NOMO-1 treated with DMSO at 0.1 percent for 48 hours (cell line): ENCODE measurements around the gene GNGT1.
A peak's percentile ranks its signal among the peaks of the same experiment; 100 is the strongest.

Experiments used
- DNase-seq: peaks from one replicate; lab custom pipeline; 2025; ENCODE audit not compliant: unreplicated experiment; lab: John Stamatoyannopoulos, UW

The GNGT1 gene

GRCh38 chr7:93906267-93906666, at the start of gene GNGT1:
GNGT1 (plus strand) TSS chr7:93906567; CDS start chr7:93906747, 180 bp downstream.
- no peak for DNase-seq

GRCh38 chr7:93858857-93859256, 47.5 kb upstream of the GNGT1 start:
- no peak for DNase-seq

DNA sequence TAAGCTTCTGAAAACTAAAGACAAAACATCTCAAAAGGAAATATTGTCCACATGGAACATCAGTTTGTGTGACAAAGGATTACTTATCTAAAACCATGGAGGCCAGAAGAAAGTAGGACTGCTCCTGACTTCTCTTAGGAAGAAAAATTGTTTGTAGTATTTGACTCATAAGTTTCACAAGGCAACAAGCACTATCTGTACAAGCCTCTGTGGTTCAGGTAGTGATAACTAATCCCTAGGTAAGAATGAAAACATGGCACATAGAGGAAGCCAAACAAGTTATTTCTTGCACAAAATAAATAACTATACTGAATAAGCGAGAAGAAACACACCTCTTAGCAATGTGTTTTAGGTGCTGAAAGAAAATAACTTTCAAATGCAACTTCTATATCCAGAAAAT, 46.1 kb upstream of the GNGT1 start:
- DNase-seq: no peak

DNA sequence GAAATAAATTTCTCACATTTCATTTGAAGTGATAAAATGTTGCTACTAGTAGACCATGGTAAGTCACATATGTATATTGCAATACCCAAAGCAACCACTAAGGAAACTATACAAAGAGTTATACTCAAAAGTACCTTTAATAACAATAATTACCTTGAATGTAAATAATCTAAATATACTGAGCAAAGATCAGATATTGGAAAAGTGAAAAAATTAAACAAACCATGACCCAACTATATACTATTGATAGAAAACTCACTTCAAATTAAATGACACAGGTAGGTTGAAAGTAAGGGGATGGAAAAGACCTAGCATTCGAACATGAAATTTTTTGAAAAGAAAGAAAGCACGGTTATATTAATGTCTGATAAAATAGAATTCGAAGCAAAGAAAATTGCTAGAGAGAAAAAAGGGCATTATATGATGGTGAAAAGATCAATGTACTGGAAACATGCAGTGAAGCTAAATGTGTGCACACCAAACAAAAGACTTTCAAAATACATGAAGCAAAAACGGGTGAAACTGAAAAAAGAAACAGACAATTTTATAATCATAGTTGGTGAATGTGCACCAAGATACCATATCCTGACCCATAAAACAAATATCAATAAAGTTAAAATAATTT, 44.9 kb upstream of the GNGT1 start:
- DNase-seq: no peak

DNA sequence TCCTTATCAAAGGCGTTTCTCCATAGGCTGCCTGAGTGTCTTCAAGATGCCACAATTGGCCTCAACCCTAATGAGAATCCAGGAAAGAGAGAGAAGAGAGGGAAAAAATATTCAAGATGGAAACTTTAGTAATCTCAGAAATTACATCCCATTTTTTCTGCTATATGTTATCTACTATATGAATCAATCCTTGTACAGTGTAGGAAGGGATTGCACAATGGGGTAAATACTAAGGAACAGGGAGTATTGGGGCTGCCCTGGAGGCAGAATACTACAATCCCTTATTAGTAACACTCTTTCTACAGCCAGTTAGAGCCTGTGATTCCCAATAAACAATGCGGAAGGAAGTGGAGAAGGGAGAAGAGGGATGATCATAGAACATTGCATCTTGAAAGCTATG, 43.7 kb upstream of the GNGT1 start:
- no peak for DNase-seq

GRCh38 chr7:93866886-93867285, 39.5 kb upstream of the GNGT1 start:
- DNase-seq: no peak

- no peak for DNase-seq
These were observed 32.3 kb upstream of the GNGT1 start for GRCh38 chr7:93873998-93874574.

- no peak for DNase-seq
These were observed 28.6 kb upstream of the GNGT1 start for GRCh38 chr7:93877742-93878141.

GRCh38 chr7:93879356-93879755, 27.0 kb upstream of the GNGT1 start:
- DNase-seq: no peak

DNA sequence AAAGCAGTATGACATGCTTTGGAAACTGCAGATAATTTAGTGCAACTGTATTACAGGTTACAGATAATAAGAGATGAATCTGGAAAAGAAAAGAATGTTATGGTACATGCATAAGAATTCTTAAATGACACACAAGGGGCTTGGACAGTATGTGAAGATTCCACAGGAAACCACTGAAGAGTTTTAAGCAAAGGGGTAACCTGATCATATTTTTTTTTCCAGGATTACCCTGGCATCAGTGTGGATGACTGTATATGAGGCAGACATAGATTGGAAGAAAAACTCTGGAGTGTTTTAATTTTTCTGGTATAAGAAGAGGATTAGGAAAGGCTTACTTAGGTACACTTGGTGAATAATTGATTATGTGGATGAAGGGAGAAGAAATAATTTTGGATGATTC, 23.9 kb upstream of the GNGT1 start:
- DNase-seq: no peak

DNA sequence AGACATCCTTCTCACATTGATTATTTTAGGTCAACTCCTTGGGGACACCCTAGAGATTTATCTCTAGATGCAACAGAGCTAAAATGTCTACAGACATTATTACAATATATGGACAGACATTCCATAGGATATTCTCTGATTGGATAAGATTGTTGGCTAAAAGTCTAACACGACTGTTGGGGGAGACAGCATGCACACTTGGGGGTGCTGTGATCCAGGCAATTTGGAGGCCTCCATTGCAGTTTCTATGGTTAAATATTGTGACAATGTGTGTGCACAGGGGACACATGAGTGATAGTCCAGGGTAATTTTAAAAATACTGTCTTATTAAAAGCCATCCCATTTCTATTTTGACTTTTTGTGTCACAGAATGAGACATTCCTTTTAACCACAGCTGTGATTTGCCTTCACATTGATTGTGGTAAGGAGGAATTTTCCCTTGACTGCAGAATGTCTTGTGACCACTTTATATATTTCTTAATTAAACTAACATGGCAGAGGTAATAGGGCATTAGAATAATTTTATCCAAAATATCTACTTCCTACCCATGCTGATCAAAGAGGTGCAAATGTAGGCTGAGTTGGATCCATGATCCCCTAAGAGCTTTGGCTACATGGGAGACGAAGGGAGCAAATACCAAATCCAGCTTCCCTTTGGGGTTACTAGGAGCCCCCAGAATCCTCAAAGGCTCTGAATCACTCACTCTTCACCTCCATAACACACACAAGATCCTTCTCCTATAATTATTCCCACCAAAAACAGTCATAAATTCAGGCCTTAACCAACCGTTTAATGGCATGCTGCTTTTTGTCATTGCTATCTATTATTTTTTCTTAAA, 23.1 kb upstream of the GNGT1 start:
- DNase-seq: no peak

DNA sequence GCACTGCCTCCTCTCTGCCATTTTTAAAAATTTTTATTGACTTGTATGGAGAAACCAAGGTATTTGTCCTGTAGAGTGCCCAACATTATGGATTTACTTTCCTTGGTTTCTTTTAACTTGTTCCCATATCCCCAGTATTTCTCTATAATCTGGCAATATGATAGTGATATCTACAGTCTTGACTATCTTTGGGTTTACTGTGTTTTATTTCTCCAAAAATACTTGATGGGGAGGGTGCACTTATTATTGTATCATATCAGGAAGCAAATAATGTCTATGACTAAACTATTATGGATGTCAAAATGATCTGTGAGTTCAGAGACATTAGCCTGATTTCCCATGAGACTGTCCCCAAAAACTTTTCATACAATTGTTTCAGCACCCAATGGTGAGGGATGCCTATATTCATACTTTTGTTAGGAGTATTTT, 22.4 kb upstream of the GNGT1 start:
- DNase-seq: no peak

GRCh38 chr7:93884541-93884940, 21.8 kb upstream of the GNGT1 start:
- no peak for DNase-seq

DNA sequence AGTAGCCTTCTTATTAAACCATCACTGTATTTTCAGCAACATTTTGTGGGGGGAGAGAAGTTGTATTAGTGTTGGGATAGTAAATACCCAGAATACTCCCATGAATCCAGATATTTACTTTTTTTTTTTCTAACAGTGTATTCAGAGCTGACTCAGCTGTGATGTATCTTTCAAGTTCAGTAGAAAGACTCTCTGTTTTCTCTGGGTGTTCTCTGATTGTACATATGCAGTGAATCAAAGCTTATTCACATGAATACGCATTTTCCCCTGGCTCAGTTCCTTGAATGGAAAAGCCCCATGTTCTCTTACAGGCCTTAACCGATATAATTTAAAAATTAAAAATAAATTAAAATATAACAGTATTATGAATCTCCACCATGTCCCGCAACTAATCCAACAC, 17.1 kb upstream of the GNGT1 start:
- no peak for DNase-seq

- DNase-seq: peak; percentile 23
These were observed 16.3 kb upstream of the GNGT1 start for GRCh38 chr7:93890041-93890463.

- DNase-seq: no peak
These were observed 15.8 kb upstream of the GNGT1 start, which contains the start of gene TFPI2 for GRCh38 chr7:93890464-93891068. TFPI2 (minus strand) TSS chr7:93890753; CDS start chr7:93890678, 75 bp downstream.

- DNase-seq: no peak
These were observed 11.9 kb upstream of the GNGT1 start for GRCh38 chr7:93894426-93894825.

GRCh38 chr7:93894966-93895640, 11.3 kb upstream of the GNGT1 start:
- DNase-seq: no peak

- no peak for DNase-seq
These were observed 10.3 kb upstream of the GNGT1 start for GRCh38 chr7:93895859-93896600.

- DNase-seq: no peak
These were observed 8.7 kb upstream of the GNGT1 start for GRCh38 chr7:93897680-93898079.
